ENCODE results near the gene PTGS2.

DNA sequence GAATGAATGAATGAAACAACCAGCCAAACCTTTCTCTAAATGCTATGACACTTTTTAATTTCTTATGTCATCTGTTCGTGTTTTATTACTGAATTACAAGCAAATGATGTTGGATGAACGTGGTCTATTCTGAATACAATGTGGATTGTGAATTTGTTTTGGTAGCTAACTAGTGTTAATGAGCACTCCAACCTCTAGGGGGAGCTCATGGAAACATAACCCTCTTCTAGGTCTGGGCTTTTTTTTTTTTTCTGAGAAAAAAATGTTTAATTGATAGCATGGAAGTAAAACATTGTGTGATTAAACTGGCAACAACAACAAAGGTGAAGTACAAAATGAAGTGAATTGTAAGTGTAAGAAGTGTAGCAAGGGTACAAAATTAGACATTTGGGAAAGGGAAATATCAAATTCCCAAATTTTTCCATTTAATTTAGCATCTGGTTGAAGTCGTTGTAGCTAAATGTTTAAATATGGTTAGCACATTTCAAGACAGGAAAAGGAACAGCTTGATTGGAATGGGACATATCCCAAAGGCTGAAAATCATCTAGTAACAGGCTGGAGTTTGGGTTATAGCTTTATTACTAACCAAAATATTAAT lies 42.6 kb upstream of the PTGS2 start:
- TF ChIP-seq, protein P1, sequence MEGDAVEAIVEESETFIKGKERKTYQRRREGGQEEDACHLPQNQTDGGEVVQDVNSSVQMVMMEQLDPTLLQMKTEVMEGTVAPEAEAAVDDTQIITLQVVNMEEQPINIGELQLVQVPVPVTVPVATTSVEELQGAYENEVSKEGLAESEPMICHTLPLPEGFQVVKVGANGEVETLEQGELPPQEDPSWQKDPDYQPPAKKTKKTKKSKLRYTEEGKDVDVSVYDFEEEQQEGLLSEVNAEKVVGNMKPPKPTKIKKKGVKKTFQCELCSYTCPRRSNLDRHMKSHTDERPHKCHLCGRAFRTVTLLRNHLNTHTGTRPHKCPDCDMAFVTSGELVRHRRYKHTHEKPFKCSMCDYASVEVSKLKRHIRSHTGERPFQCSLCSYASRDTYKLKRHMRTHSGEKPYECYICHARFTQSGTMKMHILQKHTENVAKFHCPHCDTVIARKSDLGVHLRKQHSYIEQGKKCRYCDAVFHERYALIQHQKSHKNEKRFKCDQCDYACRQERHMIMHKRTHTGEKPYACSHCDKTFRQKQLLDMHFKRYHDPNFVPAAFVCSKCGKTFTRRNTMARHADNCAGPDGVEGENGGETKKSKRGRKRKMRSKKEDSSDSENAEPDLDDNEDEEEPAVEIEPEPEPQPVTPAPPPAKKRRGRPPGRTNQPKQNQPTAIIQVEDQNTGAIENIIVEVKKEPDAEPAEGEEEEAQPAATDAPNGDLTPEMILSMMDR (IDR thresholded peaks at IDR 0.05): peak in 5 of 6 experiments; percentile 19 to 53 (median 46)
- TF ChIP-seq POLR2A (IDR thresholded peaks at IDR 0.05): no peak
